Uterus (tissue), 2 donors: ENCODE data around the gene INPPL1.

Experiments used
- CTCF ChIP-seq, 4 experiments: fragments of 200-600 bp in 2 of 4; fragments of 450-650 bp in 2 of 4; sonication (generic) in 2 of 4; IDR thresholded peaks; one replicate each; pipeline ENCODE4 v1.5.1; 2016 to 2019; ENCODE audit warnings: antibody characterized with exemption in 4 of 4, mild to moderate bottlenecking in 2 of 4, moderate library complexity in 1 of 4
- POLR2A ChIP-seq, 2 donors: fragments of 450-650 bp; IDR thresholded peaks; one replicate each; pipeline ENCODE4 v1.6.1; 2016; ENCODE audit warnings: antibody characterized with exemption in 2 of 2, mild to moderate bottlenecking in 1 of 2, moderate library complexity in 1 of 2

- no peak for TF ChIP-seq CTCF (IDR thresholded peaks at IDR 0.05)
- no peak for TF ChIP-seq POLR2A (IDR thresholded peaks at IDR 0.05)
Measured at GRCh38 chr11:72283947-72284346, 59.4 kb downstream of the INPPL1 start.
